22Rv1 (cell line): ENCODE measurements around the gene FAM169A.
"Not testable (repeated sequence)": the region's sequence is repeated elsewhere in the genome, so short reads cannot be mapped to it uniquely, and the experiment has no call there.

Experiments
- H3K27ac ChIP-seq: fragments of 450-650 bp; 2 replicates; pipeline ENCODE4 v1.5.1; 2017
- ZFX ChIP-seq: fragments of 450-650 bp; IDR thresholded peaks from 2 replicates; pipeline ENCODE4 v1.6.1; 2017; ENCODE audit warnings: antibody characterized with exemption, borderline replicate concordance
- TF ChIP-seq, protein P1 (sequence below): fragments of 450-650 bp; IDR thresholded peaks from 2 replicates; pipeline ENCODE4 v1.5.1; 2017; ENCODE audit warnings: mild to moderate bottlenecking

FAM169A gene, protein sequence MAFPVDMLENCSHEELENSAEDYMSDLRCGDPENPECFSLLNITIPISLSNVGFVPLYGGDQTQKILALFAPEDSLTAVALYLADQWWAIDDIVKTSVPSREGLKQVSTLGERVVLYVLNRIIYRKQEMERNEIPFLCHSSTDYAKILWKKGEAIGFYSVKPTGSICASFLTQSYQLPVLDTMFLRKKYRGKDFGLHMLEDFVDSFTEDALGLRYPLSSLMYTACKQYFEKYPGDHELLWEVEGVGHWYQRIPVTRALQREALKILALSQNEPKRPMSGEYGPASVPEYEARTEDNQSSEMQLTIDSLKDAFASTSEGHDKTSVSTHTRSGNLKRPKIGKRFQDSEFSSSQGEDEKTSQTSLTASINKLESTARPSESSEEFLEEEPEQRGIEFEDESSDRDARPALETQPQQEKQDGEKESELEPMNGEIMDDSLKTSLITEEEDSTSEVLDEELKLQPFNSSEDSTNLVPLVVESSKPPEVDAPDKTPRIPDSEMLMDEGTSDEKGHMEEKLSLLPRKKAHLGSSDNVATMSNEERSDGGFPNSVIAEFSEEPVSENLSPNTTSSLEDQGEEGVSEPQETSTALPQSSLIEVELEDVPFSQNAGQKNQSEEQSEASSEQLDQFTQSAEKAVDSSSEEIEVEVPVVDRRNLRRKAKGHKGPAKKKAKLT

DNA sequence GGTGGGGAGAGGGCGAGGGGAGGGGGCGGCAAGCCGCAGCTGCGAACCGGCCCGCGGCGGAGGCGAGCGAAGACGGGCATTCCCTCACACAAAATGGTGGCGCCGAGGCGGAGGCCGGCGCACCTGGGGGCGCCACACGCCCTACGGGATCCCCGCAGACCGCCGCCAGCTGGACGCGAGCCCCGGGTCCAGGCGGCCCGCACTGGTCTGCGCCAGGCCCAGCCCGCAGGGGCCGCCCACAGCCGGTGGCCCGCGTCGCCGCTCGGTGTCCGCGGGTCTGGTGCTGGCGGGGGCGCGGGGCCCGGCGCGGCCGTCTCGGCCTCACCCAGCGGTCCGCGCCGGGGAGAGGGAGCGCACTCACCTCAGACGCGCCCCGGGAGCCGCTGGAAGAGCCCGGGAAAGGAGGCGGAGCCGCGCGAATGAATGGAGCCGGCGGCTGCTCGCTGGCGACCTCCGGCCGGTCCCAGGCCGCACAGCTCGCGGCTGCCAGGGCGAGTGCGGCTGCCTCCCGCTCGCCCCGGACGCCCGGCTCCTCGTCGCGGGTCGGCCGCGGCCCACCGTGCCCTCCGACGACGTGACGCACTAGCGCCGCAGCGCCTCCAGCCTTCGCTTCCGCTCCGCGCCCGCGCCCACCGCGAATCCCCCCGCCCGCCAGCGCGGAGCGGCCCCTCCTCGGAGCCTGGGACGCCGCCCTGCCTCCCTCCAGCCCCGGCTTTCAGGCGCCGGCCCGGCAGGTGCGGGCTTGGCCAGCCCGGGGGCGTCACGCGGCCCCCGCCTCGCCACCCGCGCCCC, at the start of gene FAM169A:
Gene FAM169A, minus strand, starts transcription at position 584 of the 792 bp plus-strand sequence. CDS start 24,711 bp downstream, outside the sequence.
- TF ChIP-seq, protein P1, sequence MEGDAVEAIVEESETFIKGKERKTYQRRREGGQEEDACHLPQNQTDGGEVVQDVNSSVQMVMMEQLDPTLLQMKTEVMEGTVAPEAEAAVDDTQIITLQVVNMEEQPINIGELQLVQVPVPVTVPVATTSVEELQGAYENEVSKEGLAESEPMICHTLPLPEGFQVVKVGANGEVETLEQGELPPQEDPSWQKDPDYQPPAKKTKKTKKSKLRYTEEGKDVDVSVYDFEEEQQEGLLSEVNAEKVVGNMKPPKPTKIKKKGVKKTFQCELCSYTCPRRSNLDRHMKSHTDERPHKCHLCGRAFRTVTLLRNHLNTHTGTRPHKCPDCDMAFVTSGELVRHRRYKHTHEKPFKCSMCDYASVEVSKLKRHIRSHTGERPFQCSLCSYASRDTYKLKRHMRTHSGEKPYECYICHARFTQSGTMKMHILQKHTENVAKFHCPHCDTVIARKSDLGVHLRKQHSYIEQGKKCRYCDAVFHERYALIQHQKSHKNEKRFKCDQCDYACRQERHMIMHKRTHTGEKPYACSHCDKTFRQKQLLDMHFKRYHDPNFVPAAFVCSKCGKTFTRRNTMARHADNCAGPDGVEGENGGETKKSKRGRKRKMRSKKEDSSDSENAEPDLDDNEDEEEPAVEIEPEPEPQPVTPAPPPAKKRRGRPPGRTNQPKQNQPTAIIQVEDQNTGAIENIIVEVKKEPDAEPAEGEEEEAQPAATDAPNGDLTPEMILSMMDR: 0 out of 2 replicates have a peak, but pooled peaks have one; percentile 8
- TF ChIP-seq ZFX: no peak
- peak within 1 kb of the TSS; percentile 46 for H3K27ac ChIP-seq

DNA sequence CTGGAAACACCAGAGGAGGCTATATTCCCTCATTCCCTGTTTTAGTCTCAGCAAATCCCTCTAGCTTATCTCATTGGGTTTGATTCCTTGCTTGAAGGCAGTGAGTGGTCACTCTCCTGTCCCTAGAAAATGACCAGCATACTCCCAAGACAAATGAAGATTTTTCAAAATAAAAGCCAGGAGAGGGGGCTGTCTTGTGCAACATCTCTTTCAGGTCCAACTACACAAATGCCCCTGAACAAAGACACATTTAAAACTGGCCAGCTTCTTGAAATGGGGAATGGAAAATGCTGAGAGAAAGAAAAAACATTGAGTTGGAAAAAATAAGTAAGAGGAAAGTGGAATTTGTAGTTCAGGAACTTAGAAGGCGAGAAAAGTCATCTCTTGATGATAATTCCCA, 49.3 kb upstream of the FAM169A start:
- TF ChIP-seq ZFX: no peak
- H3K27ac ChIP-seq: no peak overlapping the region

DNA sequence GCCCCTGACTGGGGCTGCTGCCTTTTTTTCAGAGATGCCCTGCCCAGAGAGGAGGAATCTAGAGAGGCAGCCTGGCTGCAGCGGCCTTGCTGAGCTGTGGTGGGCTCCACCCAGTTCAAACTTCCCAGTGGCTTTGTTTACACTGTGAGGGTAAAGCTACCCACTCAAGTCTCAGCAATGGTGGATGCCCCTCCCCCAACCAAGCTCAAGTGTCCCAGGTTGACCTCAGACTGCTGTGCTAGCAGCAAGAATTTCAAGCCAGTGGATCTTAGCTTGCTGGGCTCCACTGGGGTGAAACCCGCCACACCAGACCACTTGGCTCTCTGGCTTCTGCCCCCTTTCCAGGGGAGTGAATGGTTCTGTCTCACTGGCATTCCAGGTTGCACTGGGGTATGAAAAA, 45.2 kb upstream of the FAM169A start:
- not testable (repeated sequence) for H3K27ac ChIP-seq

DNA sequence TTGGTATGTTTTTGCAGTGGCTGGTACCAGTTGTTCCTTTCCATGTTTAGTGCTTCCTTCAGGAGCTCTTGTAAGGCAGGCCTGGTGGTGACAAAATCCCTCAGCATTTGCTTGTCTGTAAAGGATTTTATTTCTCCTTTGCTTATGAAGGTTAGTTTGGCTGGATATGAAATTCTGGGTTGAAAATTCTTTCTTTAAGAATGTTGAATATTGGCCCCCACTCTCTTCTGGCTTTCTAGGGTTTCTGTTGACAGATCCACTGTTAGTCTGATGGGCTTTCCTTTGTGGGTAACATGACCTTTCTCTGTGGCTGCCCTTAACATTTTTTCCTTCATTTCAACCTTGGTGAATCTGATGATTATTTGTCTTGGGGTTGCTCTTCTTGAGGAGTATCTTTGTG, 43.7 kb upstream of the FAM169A start:
- not testable (repeated sequence) for H3K27ac ChIP-seq

DNA sequence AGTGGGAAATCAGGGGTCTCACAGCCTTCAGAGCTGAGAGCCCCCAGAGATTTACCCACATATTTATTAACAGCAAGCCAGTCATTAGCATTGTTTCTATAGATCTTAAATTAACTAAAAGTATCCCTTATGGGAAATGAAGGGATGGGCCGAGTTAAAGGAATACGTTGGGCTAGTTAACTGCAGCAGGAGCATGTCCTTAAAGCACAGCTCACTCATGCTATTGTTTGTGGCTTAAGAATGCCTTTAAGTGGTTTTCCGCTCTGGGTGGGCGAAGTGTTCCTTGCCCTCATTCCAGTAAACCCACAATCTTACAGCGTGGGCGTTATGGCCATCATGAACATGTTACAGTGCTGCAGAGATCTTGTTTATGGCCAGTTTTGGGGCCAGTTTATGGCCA, 42.0 kb upstream of the FAM169A start:
- H3K27ac ChIP-seq: not testable (repeated sequence)

GRCh38 chr5:74904713-74905112, 38.5 kb upstream of the FAM169A start:
- H3K27ac ChIP-seq: not testable (repeated sequence)

DNA sequence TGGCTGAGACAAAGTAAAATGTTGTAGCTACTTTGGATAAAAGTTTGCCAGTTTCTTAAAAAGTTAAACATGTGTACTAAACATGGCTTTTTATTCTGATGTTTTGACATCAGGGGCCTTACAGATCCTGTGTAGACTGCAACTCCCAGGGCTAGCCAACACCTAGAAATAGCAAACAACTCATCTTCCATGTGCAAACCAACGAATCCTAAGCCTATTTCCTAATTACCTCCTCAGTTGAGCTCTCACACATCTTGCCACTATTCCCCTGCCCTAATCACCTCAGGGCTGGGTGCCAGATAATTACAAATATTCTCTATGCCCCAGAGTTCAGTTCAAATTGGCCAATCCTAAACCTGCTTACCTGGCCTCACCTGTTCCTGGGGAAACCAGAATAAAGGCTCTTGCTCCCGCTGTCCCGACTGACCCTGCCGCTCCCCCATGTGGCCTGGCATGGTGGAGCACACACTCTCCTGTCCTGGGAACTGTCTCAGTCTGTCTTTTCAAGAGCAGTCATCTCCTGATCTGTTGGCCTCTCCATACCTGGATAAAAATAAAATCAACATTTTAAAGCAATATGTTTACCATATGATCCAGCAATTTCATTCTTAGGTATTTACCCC, 37.1 kb upstream of the FAM169A start:
- TF ChIP-seq ZFX: no peak
- TF ChIP-seq, protein P1: peak; percentile 51
- no peak overlapping the region for H3K27ac ChIP-seq

- no peak overlapping the region for H3K27ac ChIP-seq
- TF ChIP-seq, protein P1: no peak
- no peak for TF ChIP-seq ZFX
Observed at GRCh38 chr5:74897049-74897448, 30.9 kb upstream of the FAM169A start.

DNA sequence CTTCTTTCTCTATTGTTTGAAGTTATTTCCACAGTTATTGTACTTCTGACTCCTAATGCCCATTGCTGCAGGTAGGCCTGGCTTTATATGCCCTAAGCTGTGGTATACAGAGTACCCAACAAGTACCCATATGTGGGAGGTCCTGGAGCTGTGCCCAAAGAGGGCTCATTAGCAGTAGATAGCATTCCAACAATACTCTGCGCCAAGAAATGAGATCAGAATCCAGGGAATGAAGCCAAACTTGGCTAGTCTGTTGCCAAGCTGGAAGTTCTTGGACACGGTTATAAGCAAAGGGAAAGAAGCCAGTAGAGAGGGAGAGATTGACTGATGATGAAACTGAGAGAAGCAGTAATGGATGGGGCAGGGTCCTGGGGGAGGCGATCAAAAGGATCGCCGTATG, 29.7 kb upstream of the FAM169A start:
- TF ChIP-seq ZFX: no peak
- TF ChIP-seq, protein P1: no peak

More for the DNA sequence above, 29.7 kb upstream of the FAM169A start:
- H3K27ac ChIP-seq: no peak overlapping the region
